Endothelial cell of umbilical vein (primary cell): ENCODE measurements around the gene ANKRD23. TPM values are rescaled to one million over a fixed set of nuclear protein-coding genes. Genes with fewer than 3 reads are reported as not detected.

Experiments
- BruUV-seq: library from RNA; stranded (reverse); fragments of 400-500 nt; replicated peaks from 2 replicates; lab custom pipeline; 2021; lab: Mats Ljungman, UMichigan
- CTCF ChIA-PET: fragments of 300-600, 350-600 bp; sonication (Branson Sonifier 250); formaldehyde crosslinking; loops from one replicate; lab custom pipeline; 2021; ENCODE audit warnings: antibody characterized with exemption, inconsistent platforms; lab: Charles Lee
- POLR2A ChIA-PET: fragments of 300-600, 350-600 bp; sonication (Branson Sonifier 250); formaldehyde crosslinking; loops from one replicate; lab custom pipeline; 2021; ENCODE audit warnings: antibody characterized with exemption, inconsistent platforms; lab: Charles Lee
- DNase-seq: peaks from one replicate; pipeline ENCODE4 v3.0.0-alpha.2; 2011; ENCODE audit warnings: low read depth, low spot score
- FAIRE-seq: peaks from 2 replicates; lab custom pipeline; 2011; peaks lifted over from hg19 to GRCh38; lab: Jason Lieb, UNC
- H2AFZ ChIP-seq: 2 replicates; pipeline ENCODE4 v1.6.0; 2012; ENCODE audit warnings: low read depth, low read length, control low read depth, inconsistent platforms
- H3K27ac ChIP-seq: 2 replicates; pipeline ENCODE4 v1.5.1; 2011; ENCODE audit warnings: low read depth, mild to moderate bottlenecking, control low read depth, low read length, moderate library complexity; ENCODE audit not compliant: insufficient read depth
- H3K27me3 ChIP-seq, 2 experiments: 2 replicates each; pipeline versions ENCODE4 v1.6.0 to v1.6.1; 2011; ENCODE audit warnings: low read length in 2 of 2, mixed read lengths in 1 of 2; ENCODE audit not compliant: control insufficient read depth in 2 of 2, insufficient read depth in 2 of 2
- H3K36me3 ChIP-seq, 2 experiments: 2 replicates in 1 of 2; 3 replicates in 1 of 2; pipeline ENCODE4 v1.5.1; 2011; ENCODE audit warnings: low read length in 2 of 2, mild to moderate bottlenecking in 1 of 2, moderate library complexity in 1 of 2; ENCODE audit not compliant: control insufficient read depth in 2 of 2, insufficient read depth in 2 of 2; ENCODE audit errors: extremely low read depth in 1 of 2
- H3K4me1 ChIP-seq: 3 replicates; pipeline ENCODE4 v1.5.1; 2011; ENCODE audit warnings: mild to moderate bottlenecking, low read length; ENCODE audit not compliant: control insufficient read depth, insufficient read depth; ENCODE audit errors: extremely low read depth
- H3K4me2 ChIP-seq: 2 replicates; pipeline ENCODE4 v1.6.1; 2011; ENCODE audit warnings: low read length, control low read depth, mixed read lengths; ENCODE audit not compliant: insufficient read depth
- H3K4me3 ChIP-seq, 3 experiments: fragments of 200-600 bp in 1 of 3; sonication (generic), shearing (Covaris generic) in 1 of 3; replicated peaks in 1 of 3; 2 replicates each; pipeline ENCODE4 v1.5.1; 2011 to 2016; ENCODE audit warnings: control low read depth in 3 of 3, low read length in 3 of 3, mild to moderate bottlenecking in 2 of 3, inconsistent platforms in 1 of 3, low read depth in 1 of 3, moderate library complexity in 1 of 3; ENCODE audit not compliant: insufficient read depth in 1 of 3
- H3K79me2 ChIP-seq: 2 replicates; pipeline ENCODE4 v1.6.0; 2012; ENCODE audit warnings: low read length, inconsistent platforms; ENCODE audit not compliant: control insufficient read depth, insufficient read depth
- H3K9ac ChIP-seq: replicated peaks from 2 replicates; pipeline ENCODE3; 2011; ENCODE audit warnings: low read length, control low read depth; ENCODE audit not compliant: insufficient read depth; ENCODE audit errors: extremely low read depth
- H3K9me1 ChIP-seq: replicated peaks from 3 replicates; pipeline ENCODE4 v1.6.0; 2011; ENCODE audit warnings: mild to moderate bottlenecking, low read length; ENCODE audit not compliant: control insufficient read depth, insufficient read depth; ENCODE audit errors: extremely low read depth
- H3K9me3 ChIP-seq: replicated peaks from 2 replicates; pipeline ENCODE4 v1.5.1; 2012; ENCODE audit warnings: low read length, inconsistent platforms; ENCODE audit not compliant: control insufficient read depth, insufficient read depth
- H4K20me1 ChIP-seq: replicated peaks from 2 replicates; pipeline ENCODE3; 2011; ENCODE audit warnings: mild to moderate bottlenecking, low read length; ENCODE audit not compliant: control insufficient read depth, insufficient read depth; ENCODE audit errors: extremely low read depth
- JUN ChIP-seq: IDR thresholded peaks from 2 replicates; pipeline ENCODE4 v1.6.1; 2011; ENCODE audit warnings: borderline replicate concordance, low read depth; ENCODE audit not compliant: insufficient read length, insufficient read depth
- MAX ChIP-seq: IDR thresholded peaks from 2 replicates; pipeline ENCODE4 v1.6.1; 2011; ENCODE audit not compliant: insufficient read depth, insufficient read length
- POLR2A ChIP-seq: IDR thresholded peaks from 2 replicates; pipeline ENCODE4 v1.6.1; 2012; ENCODE audit warnings: low read depth, mild to moderate bottlenecking, control low read depth, low read length
- POLR2AphosphoS5 ChIP-seq: IDR thresholded peaks from 2 replicates; pipeline ENCODE4 v1.6.1; 2012; ENCODE audit warnings: low read depth, mild to moderate bottlenecking, control low read depth, low read length, moderate library complexity; ENCODE audit not compliant: insufficient read depth
- dilution Hi-C: fragments of 300-500 bp; cut with MboI; formaldehyde crosslinking; loops from one replicate; pipeline ENCODE4 v1.15.0; 2019; ENCODE audit warnings: low sequenced_read_pairs; ENCODE audit not compliant: extremely low pct_ligation_motif_present
- intact Hi-C: fragments of 100-400 bp; cut with micrococcal nuclease; formaldehyde crosslinking; loops from one replicate; pipeline ENCODE4 v1.10.0; 2022
- polyA plus RNA-seq, 4 experiments: library from polyadenylated mRNA; depleted of rRNA in 3 of 4; stranded (reverse) in 3 of 4; unstranded in 1 of 4; fragments of >200 nt; gene quantifications; 2 replicates each; pipeline versions ENCODE4 v1.2.1 to v1.2.3, GENCODE V29; 2011 to 2012; ENCODE audit warnings: missing spikeins in 1 of 4
- total RNA-seq: library from RNA; stranded (reverse); gene quantifications from 2 replicates; pipeline ENCODE4 v1.2.3, GENCODE V29; 2021

ANKRD23 gene
- total and polyA plus RNA-seq, 2 donors (not counting 3 experiments of a cell fraction or from before 2014, with no cell fraction given), result 1.7 to 3.6 TPM

- FAIRE-seq (no peak), DNase-seq (no peak)
- no peak overlapping the region for H3K27ac ChIP-seq
- no TSS peak for BruUV-seq
- intact Hi-C loops (no loop called here), dilution Hi-C loops (no loop called here)
- no peaks in the 10 kb centered on the region for H3K9me1 ChIP-seq
- H3K4me1 ChIP-seq, result no peaks in the 10 kb centered on the region
- H2AFZ ChIP-seq, result no peak overlapping the region
- H3K36me3 ChIP-seq, result no peaks in the 10 kb centered on the region
- no peaks in the 10 kb centered on the region for H3K27me3 ChIP-seq
- TF ChIP-seq POLR2A (no peak), MAX (no peak), POLR2AphosphoS5 (no peak), JUN (no peak)
- no peak overlapping the region for H3K4me2 ChIP-seq
- H3K9ac ChIP-seq, result no peak overlapping the region
- POLR2A ChIA-PET, result no interaction called here
- no peaks in the 10 kb centered on the region for H4K20me1 ChIP-seq
- CTCF ChIA-PET, result no interaction called here
- H3K79me2 ChIP-seq, result no peaks in the 10 kb centered on the region
- no peaks in the 10 kb centered on the region for H3K9me3 ChIP-seq
- no peak overlapping the region for H3K4me3 ChIP-seq
Observed at GRCh38 chr2:96883306-96883705, 39.5 kb upstream of the ANKRD23 start.

- Histone ChIP-seq H3K9ac (no peak overlapping the region), H3K27me3 (no peaks in the 10 kb centered on the region), H3K4me3 (no peak overlapping the region), H3K4me2 (no peak overlapping the region), H3K36me3 (no peaks in the 10 kb centered on the region), H2AFZ (no peak overlapping the region), H3K9me3 (no peaks in the 10 kb centered on the region), H3K9me1 (no peaks in the 10 kb centered on the region), H4K20me1 (no peaks in the 10 kb centered on the region), H3K27ac (no peak overlapping the region), H3K79me2 (no peaks in the 10 kb centered on the region), H3K4me1 (no peaks in the 10 kb centered on the region)
- intact Hi-C loops, result no loop called here
- DNase-seq (no peak), FAIRE-seq (no peak)
- ChIA-PET POLR2A (no interaction called here), CTCF (interaction anchor here (0.8 to 1.1 kb wide), 2 partner anchors 9 to 69 kb away, joined by 3 read pairs; no protein-coding TSS in a partner anchor)
- dilution Hi-C loops, result no loop called here
- BruUV-seq, result no TSS peak
- no peak for TF ChIP-seq POLR2A
Observed at GRCh38 chr2:96882906-96883305, 39.1 kb upstream of the ANKRD23 start.
